OCI-LY7 (cell line): ENCODE measurements around the gene TCL1A. TPM values are rescaled to one million over a fixed set of nuclear protein-coding genes. Genes with fewer than 3 reads are reported as not detected.

Experiments
- BruUV-seq: library from RNA; stranded (reverse); fragments of 400-500 nt; replicated peaks from 2 replicates; lab custom pipeline; 2021; lab: Mats Ljungman, UMichigan
- CTCF ChIA-PET: fragments of 300-600 bp; sonication (Branson Sonifier 250); formaldehyde crosslinking; loops from one replicate; lab custom pipeline; 2022; ENCODE audit warnings: antibody characterized with exemption; ENCODE audit not compliant: unreplicated experiment; lab: Charles Lee
- POLR2A ChIA-PET: fragments of 300-600 bp; sonication (Branson Sonifier 250); formaldehyde crosslinking; loops from one replicate; lab custom pipeline; 2022; ENCODE audit warnings: antibody characterized with exemption; lab: Charles Lee
- DNase-seq: peaks from one replicate; pipeline ENCODE4 v3.0.0-alpha.2; 2015; ENCODE audit warnings: low spot score
- H2AFZ ChIP-seq: fragments of 200-600 bp; sonication (generic), shearing (Covaris generic); 2 replicates; pipeline ENCODE4 v1.6.1; 2014; ENCODE audit warnings: mild to moderate bottlenecking, antibody characterized with exemption, low read length, moderate library complexity
- H3K27ac ChIP-seq: fragments of 200-600 bp; sonication (generic); 2 replicates; pipeline ENCODE4 v1.5.1; 2014; ENCODE audit warnings: mixed run types, low read depth, mild to moderate bottlenecking, moderate library complexity, low read length, inconsistent platforms; ENCODE audit not compliant: poor library complexity, severe bottlenecking
- H3K36me3 ChIP-seq: fragments of 200-600 bp; sonication (generic); 2 replicates; pipeline ENCODE4 v1.6.1; 2014; ENCODE audit warnings: mild to moderate bottlenecking, antibody characterized with exemption, low read length, moderate library complexity, mixed read lengths; ENCODE audit not compliant: insufficient read depth
- H3K4me1 ChIP-seq: fragments of 200-600 bp; sonication (generic); 2 replicates; pipeline ENCODE4 v1.5.1; 2014; ENCODE audit warnings: mild to moderate bottlenecking, low read length; ENCODE audit not compliant: insufficient read depth, poor library complexity, severe bottlenecking
- H3K4me2 ChIP-seq: fragments of 200-600 bp; sonication (generic); 2 replicates; pipeline ENCODE4 v1.6.1; 2014; ENCODE audit warnings: mild to moderate bottlenecking, low read length
- H3K4me3 ChIP-seq: fragments of 200-600 bp; sonication (generic); 2 replicates; pipeline ENCODE4 v1.5.1; 2014; ENCODE audit warnings: mild to moderate bottlenecking, low read depth, low read length; ENCODE audit not compliant: poor library complexity, severe bottlenecking
- H3K79me2 ChIP-seq: fragments of 200-600 bp; sonication (generic); 2 replicates; pipeline ENCODE4 v1.6.1; 2016; ENCODE audit warnings: low read depth, mild to moderate bottlenecking, low read length, moderate library complexity, mixed read lengths; ENCODE audit not compliant: insufficient read depth
- H3K9me2 ChIP-seq: fragments of 200-600 bp; sonication (generic); 2 replicates; pipeline ENCODE4 v1.6.1; 2016; ENCODE audit warnings: mild to moderate bottlenecking, low read length, mixed read lengths; ENCODE audit not compliant: insufficient read depth
- H3K9me3 ChIP-seq: fragments of 200-600 bp; sonication (generic); 2 replicates; pipeline ENCODE4 v1.6.1; 2014; ENCODE audit warnings: mild to moderate bottlenecking, mixed run types, low read length, mixed read lengths
- H4K20me1 ChIP-seq: fragments of 200-600 bp; sonication (generic); 2 replicates; pipeline ENCODE4 v1.6.1; 2014; ENCODE audit warnings: mild to moderate bottlenecking, antibody characterized with exemption, low read length, moderate library complexity, mixed read lengths; ENCODE audit not compliant: insufficient read depth
- EZH2phosphoT487 ChIP-seq: fragments of 200-600 bp; sonication (generic); IDR thresholded peaks from 2 replicates; pipeline ENCODE4 v1.6.1; 2018; ENCODE audit warnings: low read depth, borderline replicate concordance, mild to moderate bottlenecking, mixed run types, antibody characterized with exemption, low read length, moderate library complexity, mixed read lengths
- intact Hi-C: fragments of 100-400 bp; cut with micrococcal nuclease; formaldehyde crosslinking; loops from one replicate; pipeline ENCODE4 v1.10.0; 2022; ENCODE audit not compliant: unreplicated experiment
- total RNA-seq, 2 experiments: library from RNA; depleted of rRNA in 1 of 2; stranded (reverse); fragments of >200 nt in 1 of 2; shearing (Covaris generic) in 1 of 2; gene quantifications; 2 replicates each; pipeline ENCODE4 v1.2.3, GENCODE V29; 2014 to 2022
- TF ChIP-seq, protein P1 (sequence below): fragments of 200-600 bp; sonication (generic); conservative IDR thresholded peaks from 2 replicates; pipeline ENCODE4 v1.5.1; 2014; ENCODE audit warnings: mild to moderate bottlenecking, antibody characterized with exemption, low read length, moderate library complexity, mixed read lengths

The TCL1A gene
- total RNA-seq, 2 experiments from 2014 or later = 574 to 1,441 TPM

- H3K4me1 ChIP-seq = peaks cover 65% of the 10 kb centered on the region
- H3K4me3 ChIP-seq = peak overlapping the region; percentile 99
- H3K79me2 ChIP-seq = peaks cover 35% of the 10 kb centered on the region
- ChIA-PET POLR2A (interaction anchor here (1.8 to 5.5 kb wide), 5 partner anchors 10 to 61 kb away, joined by 6 to 72 read pairs (median 11); no protein-coding TSS in a partner anchor), CTCF (interaction anchor here (0.9 kb wide), 1 partner anchor 47 kb away, joined by 3 read pairs; no protein-coding TSS in a partner anchor)
- peak; percentile 62 for DNase-seq
- H3K4me2 ChIP-seq = peak overlapping the region; percentile 96
- TF ChIP-seq, protein P1, sequence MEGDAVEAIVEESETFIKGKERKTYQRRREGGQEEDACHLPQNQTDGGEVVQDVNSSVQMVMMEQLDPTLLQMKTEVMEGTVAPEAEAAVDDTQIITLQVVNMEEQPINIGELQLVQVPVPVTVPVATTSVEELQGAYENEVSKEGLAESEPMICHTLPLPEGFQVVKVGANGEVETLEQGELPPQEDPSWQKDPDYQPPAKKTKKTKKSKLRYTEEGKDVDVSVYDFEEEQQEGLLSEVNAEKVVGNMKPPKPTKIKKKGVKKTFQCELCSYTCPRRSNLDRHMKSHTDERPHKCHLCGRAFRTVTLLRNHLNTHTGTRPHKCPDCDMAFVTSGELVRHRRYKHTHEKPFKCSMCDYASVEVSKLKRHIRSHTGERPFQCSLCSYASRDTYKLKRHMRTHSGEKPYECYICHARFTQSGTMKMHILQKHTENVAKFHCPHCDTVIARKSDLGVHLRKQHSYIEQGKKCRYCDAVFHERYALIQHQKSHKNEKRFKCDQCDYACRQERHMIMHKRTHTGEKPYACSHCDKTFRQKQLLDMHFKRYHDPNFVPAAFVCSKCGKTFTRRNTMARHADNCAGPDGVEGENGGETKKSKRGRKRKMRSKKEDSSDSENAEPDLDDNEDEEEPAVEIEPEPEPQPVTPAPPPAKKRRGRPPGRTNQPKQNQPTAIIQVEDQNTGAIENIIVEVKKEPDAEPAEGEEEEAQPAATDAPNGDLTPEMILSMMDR = no peak
- no peak for TF ChIP-seq EZH2phosphoT487
- H2AFZ ChIP-seq = no peak overlapping the region
- H3K9me3 ChIP-seq = no peaks in the 10 kb centered on the region
- peak overlapping the region; percentile 86 for H3K27ac ChIP-seq
- no peaks in the 10 kb centered on the region for H3K9me2 ChIP-seq
- peaks cover 58% of the 10 kb centered on the region for H3K36me3 ChIP-seq
- H4K20me1 ChIP-seq = no peaks in the 10 kb centered on the region
- intact Hi-C loops = loop anchor here (1.0 to 10.0 kb wide), 3 partner anchors 16 to 172 kb away; no protein-coding TSS in a partner anchor
- BruUV-seq = TSS peak; percentile 74
Observed at GRCh38 chr14:95712398-95712797, 1.5 kb downstream of the TCL1A start.

DNA sequence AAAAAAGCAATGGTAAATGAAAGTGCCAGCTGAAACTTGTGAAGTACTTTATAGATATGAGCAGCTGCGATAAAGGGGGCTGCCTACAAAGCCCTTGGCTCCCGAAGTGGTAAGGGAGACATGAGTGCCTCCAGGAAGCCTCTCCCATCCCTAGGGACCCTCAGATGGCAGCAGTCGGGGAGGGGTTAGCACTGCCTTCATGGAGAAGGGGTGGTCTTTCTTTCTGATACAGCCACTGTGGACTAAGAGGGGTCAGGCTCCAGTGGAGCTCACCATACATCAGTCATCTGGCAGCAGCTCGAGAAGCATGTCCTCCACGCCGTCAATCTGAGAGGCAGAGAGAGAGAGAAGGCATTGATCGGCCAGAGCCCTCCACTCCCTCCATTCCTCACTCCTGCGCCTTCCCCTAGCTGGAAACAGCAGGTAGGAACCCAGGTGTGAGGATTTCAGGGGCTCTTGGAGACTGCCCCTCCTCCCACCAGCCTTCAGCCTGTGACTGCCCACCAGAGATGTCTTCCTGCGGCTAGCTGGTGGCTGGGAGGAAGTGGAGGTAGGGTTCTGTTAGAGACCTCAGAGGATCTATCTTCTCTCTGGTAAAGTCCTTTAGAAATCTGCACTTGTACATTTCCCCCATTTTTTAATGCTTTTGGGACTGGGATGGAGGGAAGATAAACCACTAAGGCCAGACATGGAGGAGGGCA is 2.3 kb downstream of the TCL1A start:
- peaks cover 72% of the 10 kb centered on the region for H3K4me1 ChIP-seq
- intact Hi-C loops = loop anchor here (1.0 to 10.0 kb wide), 3 partner anchors 15 to 173 kb away; no protein-coding TSS in a partner anchor
- BruUV-seq = no TSS peak
- no peaks in the 10 kb centered on the region for H3K9me3 ChIP-seq
- peaks cover 63% of the 10 kb centered on the region for H3K36me3 ChIP-seq
- H4K20me1 ChIP-seq = no peaks in the 10 kb centered on the region
- CTCF ChIA-PET = interaction anchor here (0.9 kb wide), 2 partner anchors 26 to 46 kb away, joined by 3 to 4 read pairs; no protein-coding TSS in a partner anchor
- no peak overlapping the region for H2AFZ ChIP-seq
- TF ChIP-seq EZH2phosphoT487 = no peak
- DNase-seq = peak; percentile 67
- peak overlapping the region; percentile 96 for H3K4me2 ChIP-seq
- H3K27ac ChIP-seq = peak overlapping the region; percentile 86
- H3K9me2 ChIP-seq = no peaks in the 10 kb centered on the region
- H3K79me2 ChIP-seq = peaks cover 35% of the 10 kb centered on the region
- POLR2A ChIA-PET = interaction anchor here (0.5 to 5.5 kb wide), 14 partner anchors 9 to 260 kb away, joined by 3 to 72 read pairs (median 6); no protein-coding TSS in a partner anchor
- H3K4me3 ChIP-seq = peak overlapping the region; percentile 99

GRCh38 chr14:95710106-95710505 is 3.8 kb downstream of the TCL1A start:
- ChIA-PET POLR2A (interaction anchor here (0.8 to 5.5 kb wide), 8 partner anchors 12 to 99 kb away, joined by 3 to 72 read pairs (median 4); no protein-coding TSS in a partner anchor), CTCF (no interaction called here)
- Histone ChIP-seq H3K27ac (peak overlapping the region; percentile 86), H3K4me2 (peak overlapping the region; percentile 96), H3K79me2 (peaks cover 35% of the 10 kb centered on the region), H3K9me2 (no peaks in the 10 kb centered on the region), H2AFZ (no peak overlapping the region), H3K4me1 (peaks cover 72% of the 10 kb centered on the region), H4K20me1 (no peaks in the 10 kb centered on the region), H3K9me3 (no peaks in the 10 kb centered on the region), H3K4me3 (peak overlapping the region; percentile 99), H3K36me3 (peaks cover 66% of the 10 kb centered on the region)
- no peak for DNase-seq
- intact Hi-C loops = loop anchor here (10.0 kb wide), 1 partner anchor 175 kb away; no protein-coding TSS in a partner anchor
- TSS peak; percentile 24 for BruUV-seq
- TF ChIP-seq, protein P1 = no peak
- no peak for TF ChIP-seq EZH2phosphoT487
